Mucosa of rectum (tissue), 2 donors: ENCODE measurements around the gene ANAPC13.

ENCODE experiments used
- H3K27ac ChIP-seq, 2 donors: one replicate each; pipeline ENCODE4 v1.7.0; 2013; ENCODE audit warnings: inconsistent platforms in 2 of 2, low read depth in 2 of 2, low read length in 2 of 2
- H3K27me3 ChIP-seq, 2 donors: one replicate each; pipeline ENCODE4 v1.7.0; 2013; ENCODE audit warnings: low read length in 2 of 2; ENCODE audit not compliant: control insufficient read depth in 2 of 2, insufficient read depth in 2 of 2
- H3K36me3 ChIP-seq, 2 donors: one replicate each; pipeline ENCODE4 v1.7.0; 2013; ENCODE audit warnings: low read length in 2 of 2; ENCODE audit not compliant: control insufficient read depth in 2 of 2, insufficient read depth in 2 of 2
- H3K4me1 ChIP-seq, 2 donors: one replicate each; pipeline ENCODE4 v1.7.0; 2013; ENCODE audit warnings: low read length in 2 of 2, mild to moderate bottlenecking in 1 of 2; ENCODE audit not compliant: control insufficient read depth in 2 of 2, insufficient read depth in 2 of 2
- H3K4me3 ChIP-seq, 2 donors: one replicate each; pipeline ENCODE4 v1.7.0; 2013; ENCODE audit warnings: low read length in 2 of 2
- H3K9ac ChIP-seq, 2 donors: one replicate each; pipeline ENCODE4 v1.7.0; 2013; ENCODE audit warnings: low read length in 2 of 2, low read depth in 1 of 2, mild to moderate bottlenecking in 1 of 2
- H3K9me3 ChIP-seq, 2 donors: one replicate each; pipeline ENCODE4 v1.7.0; 2013; ENCODE audit warnings: low read length in 2 of 2; ENCODE audit not compliant: control insufficient read depth in 2 of 2
- donor health status: healthy.
- donor health status: Normal muscosa, but diverticular disease.

The ANAPC13 gene

DNA sequence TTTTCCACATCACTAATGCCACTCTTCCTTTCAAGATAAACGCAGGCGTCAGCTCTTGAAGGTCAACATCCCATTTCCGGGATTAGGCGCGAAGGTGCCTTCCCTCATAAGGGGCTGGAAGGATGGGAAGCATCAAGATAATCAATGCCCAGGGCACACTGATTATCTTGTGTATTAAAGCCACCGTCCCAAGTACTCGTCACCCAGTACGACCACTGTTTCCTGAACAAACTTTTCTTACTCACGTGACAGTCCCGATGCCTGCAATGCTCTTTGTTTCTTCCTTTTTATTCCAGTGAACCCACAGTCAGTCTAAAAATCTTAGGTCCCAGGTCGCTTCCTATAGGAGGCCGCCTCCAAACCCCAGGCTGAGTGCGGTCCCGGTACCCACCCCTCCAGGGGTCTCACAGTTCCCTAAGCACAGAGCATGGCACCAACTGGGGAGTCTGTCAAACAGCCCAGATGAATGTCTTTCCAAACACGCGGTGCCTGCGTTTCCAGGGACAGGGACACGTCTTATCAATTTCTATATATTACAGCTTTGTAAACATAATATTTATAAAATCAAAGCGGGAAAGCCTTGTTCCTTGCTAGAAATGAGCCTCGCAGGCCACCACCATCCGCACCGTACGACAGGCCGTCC, 589 bp downstream of the ANAPC13 start:
- Histone ChIP-seq H3K4me3 (peak overlapping the region; percentile 88 to 98), H3K36me3 (peaks cover 25 to 28% of the 10 kb centered on the region in 2 donors), H3K4me1 (peaks cover 7 to 17% of the 10 kb centered on the region in 2 donors), H3K27me3 (no peaks in the 10 kb centered on the region), H3K9me3 (no peaks in the 10 kb centered on the region), H3K27ac (peak overlapping the region; percentile 94 to 96), H3K9ac (peak overlapping the region; percentile 89 to 99)

DNA sequence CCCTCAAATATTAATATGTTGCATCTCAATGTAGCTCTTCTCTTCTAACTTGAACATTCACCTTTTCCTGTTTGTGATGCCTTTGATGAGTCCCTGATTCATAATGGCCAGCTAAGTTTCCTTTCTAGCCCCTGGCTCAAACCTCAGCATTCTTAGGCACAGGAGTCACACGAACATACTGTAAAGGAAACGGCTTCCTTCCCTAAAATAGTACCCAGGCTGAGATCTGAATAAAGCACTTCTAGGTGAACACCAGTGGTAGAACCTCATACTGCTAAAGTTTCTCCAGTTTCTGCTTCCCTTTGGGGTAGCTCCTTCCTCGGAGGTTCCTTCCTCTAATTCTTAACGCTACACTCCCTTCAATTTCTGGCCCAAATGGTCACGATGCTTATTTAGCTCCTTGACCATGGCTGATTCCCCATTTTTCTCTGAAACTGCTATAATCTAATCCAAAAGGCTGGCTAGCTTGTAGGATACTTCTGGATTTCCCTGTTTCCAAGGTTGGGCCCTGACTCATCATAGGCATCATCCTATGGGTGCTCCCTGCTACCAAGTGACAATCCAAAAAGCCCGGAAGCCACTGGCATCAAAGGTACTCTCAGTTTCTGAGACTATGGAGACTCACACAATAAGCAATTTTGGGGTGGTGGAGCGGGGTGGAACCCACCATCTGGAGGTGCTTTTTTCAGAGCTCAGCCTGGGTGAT, 2.4 kb downstream of the ANAPC13 start:
- Histone ChIP-seq H3K4me3 (no peak overlapping the region), H3K27me3 (no peaks in the 10 kb centered on the region), H3K27ac (no peak overlapping the region), H3K36me3 (peaks cover 35 to 37% of the 10 kb centered on the region in 2 donors), H3K9ac (no peak overlapping the region), H3K4me1 (peaks cover 7 to 17% of the 10 kb centered on the region in 2 donors), H3K9me3 (no peaks in the 10 kb centered on the region)

DNA sequence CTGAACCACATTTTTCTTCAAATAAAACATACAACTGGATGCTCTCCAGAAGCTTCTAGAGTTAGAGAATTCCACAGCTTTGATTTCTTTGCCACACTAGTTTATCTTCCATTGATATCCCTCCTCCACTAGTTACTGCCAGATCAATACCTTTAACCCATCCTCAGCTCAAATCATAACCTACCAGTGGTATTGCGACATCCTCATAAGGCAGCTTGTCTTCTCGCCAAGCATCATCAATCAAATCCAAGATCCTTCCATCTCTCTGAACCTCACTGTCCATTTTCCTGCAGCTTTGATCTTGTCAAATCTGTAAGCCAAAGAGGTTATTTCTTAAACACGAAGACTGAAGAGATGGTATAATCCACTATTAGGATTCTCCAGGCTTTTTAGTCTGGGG, 3.2 kb downstream of the ANAPC13 start:
- H3K9ac ChIP-seq: no peak overlapping the region
- no peak overlapping the region for H3K4me3 ChIP-seq
- no peak overlapping the region for H3K27ac ChIP-seq
- no peaks in the 10 kb centered on the region for H3K27me3 ChIP-seq
- peaks cover 43 to 44% of the 10 kb centered on the region in 2 donors for H3K36me3 ChIP-seq
- H3K4me1 ChIP-seq: peaks cover 7 to 17% of the 10 kb centered on the region in 2 donors
- no peaks in the 10 kb centered on the region for H3K9me3 ChIP-seq

DNA sequence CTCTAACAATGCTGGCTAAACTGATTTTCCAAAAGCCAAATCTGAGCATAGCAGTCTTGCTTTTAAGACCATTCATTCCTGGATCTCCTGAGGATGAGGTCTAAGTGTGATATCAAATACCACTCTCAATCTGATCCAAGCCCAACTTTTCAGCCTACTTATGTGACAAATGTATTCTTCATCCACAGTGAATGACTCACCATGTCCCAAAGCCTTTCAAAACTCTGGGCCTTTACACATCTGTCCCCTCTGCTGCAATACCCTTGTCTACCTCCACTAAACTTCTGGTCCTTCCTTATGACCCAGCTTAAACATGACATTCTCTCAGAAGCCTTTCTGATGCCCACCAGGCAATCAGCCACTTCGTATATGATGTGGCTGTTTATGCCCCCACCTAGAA, 4.6 kb downstream of the ANAPC13 start:
- H3K27ac ChIP-seq: no peak overlapping the region
- H3K4me3 ChIP-seq: no peak overlapping the region
- no peaks in the 10 kb centered on the region for H3K27me3 ChIP-seq
- H3K9me3 ChIP-seq: no peaks in the 10 kb centered on the region
- H3K9ac ChIP-seq: no peak overlapping the region
- H3K36me3 ChIP-seq: peaks cover 56% of the 10 kb centered on the region in 2 donors
- H3K4me1 ChIP-seq: peaks cover 0 to 8% of the 10 kb centered on the region in 2 donors

GRCh38 chr3:134480546-134480945, 5.2 kb downstream of the ANAPC13 start:
- H3K4me3 ChIP-seq: no peak overlapping the region
- H3K9me3 ChIP-seq: no peaks in the 10 kb centered on the region
- no peak overlapping the region for H3K9ac ChIP-seq
- peaks cover 0 to 8% of the 10 kb centered on the region in 2 donors for H3K4me1 ChIP-seq
- H3K27me3 ChIP-seq: no peaks in the 10 kb centered on the region
- peaks cover 56 to 58% of the 10 kb centered on the region in 2 donors for H3K36me3 ChIP-seq
- H3K27ac ChIP-seq: no peak overlapping the region

DNA sequence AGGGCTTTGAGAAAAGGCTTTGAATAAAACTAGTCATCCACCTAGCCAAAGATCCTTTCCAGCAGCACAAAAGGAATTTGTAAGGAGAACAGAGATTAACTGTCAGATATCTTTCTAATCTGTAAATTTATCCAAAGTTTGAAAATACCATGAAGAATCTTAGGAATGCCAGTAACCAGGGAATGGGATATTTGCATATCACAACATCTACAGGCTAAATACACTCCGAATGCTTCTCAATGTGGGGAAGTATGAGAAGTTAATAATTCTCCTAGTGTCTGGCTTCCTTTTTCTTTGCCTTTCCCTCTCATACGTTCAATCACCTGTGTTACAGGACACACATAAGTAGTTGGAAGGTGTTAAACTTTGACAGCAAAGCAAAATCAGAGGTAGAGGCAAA, 7.8 kb downstream of the ANAPC13 start:
- Histone ChIP-seq H3K27ac (no peak overlapping the region), H3K9ac (no peak overlapping the region)

DNA sequence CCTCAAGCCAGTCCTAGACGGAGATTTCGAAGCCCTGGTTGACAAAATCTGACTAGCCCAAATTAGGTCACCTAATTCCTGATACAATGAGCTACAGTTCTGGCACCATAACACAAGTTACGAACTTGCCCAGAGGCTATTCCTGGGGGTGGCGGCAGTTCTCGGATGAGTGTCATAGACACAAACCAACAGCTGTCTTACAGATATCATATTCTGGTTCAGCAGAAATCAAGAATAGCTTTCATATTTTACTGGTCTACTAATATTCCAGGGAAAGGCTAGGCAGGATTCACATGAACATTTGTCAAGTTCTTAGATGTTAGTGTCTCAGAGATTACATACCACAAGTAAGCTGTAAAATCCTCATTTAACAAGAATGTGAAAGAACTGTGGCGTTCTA, 8.8 kb downstream of the ANAPC13 start:
- Histone ChIP-seq H3K4me1 (no peaks in the 10 kb centered on the region), H3K9me3 (no peaks in the 10 kb centered on the region), H3K27ac (no peak overlapping the region), H3K9ac (no peak overlapping the region), H3K36me3 (peaks cover 46 to 48% of the 10 kb centered on the region in 2 donors), H3K27me3 (no peaks in the 10 kb centered on the region), H3K4me3 (no peak overlapping the region)

More for the DNA sequence above, 7.8 kb downstream of the ANAPC13 start:
- no peaks in the 10 kb centered on the region for H3K4me1 ChIP-seq
- H3K9me3 ChIP-seq: no peaks in the 10 kb centered on the region
- no peak overlapping the region for H3K4me3 ChIP-seq
- peaks cover 55 to 56% of the 10 kb centered on the region in 2 donors for H3K36me3 ChIP-seq
- H3K27me3 ChIP-seq: no peaks in the 10 kb centered on the region

- Histone ChIP-seq H3K4me3 (no peak overlapping the region), H3K4me1 (no peaks in the 10 kb centered on the region), H3K27ac (no peak overlapping the region), H3K9ac (no peak overlapping the region), H3K27me3 (no peaks in the 10 kb centered on the region), H3K36me3 (peaks cover 42% of the 10 kb centered on the region in 2 donors), H3K9me3 (no peaks in the 10 kb centered on the region)
These were observed 9.5 kb downstream of the ANAPC13 start for GRCh38 chr3:134476306-134476705.

DNA sequence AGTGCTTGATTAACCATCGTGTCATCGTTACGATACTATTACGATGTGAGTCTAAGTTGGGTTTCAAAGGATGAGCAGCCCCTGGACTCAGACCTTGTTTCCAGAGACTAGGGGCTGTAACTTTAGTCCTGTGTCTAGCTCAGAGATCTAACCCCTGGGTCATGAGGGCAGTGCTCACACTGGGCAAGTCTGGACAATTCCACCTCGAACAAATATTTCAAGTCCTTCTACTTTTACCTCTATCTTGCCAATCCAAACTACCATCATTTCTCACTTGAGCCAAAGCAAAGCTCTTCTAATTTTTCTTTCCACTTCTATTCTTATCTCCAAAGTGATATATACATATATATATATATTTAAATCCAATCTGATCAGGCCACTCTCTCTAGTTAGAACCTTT, 10.8 kb downstream of the ANAPC13 start:
- Histone ChIP-seq H3K9ac (no peak overlapping the region), H3K9me3 (no peaks in the 10 kb centered on the region), H3K27me3 (no peaks in the 10 kb centered on the region), H3K36me3 (peaks cover 29 to 30% of the 10 kb centered on the region in 2 donors), H3K4me3 (no peak overlapping the region), H3K4me1 (no peaks in the 10 kb centered on the region), H3K27ac (no peak overlapping the region)

GRCh38 chr3:134473868-134474546, 11.8 kb downstream of the ANAPC13 start:
- Histone ChIP-seq H3K27ac (no peak overlapping the region), H3K4me3 (no peak overlapping the region), H3K9ac (no peak overlapping the region), H3K9me3 (no peaks in the 10 kb centered on the region), H3K36me3 (peaks cover 28% of the 10 kb centered on the region in 2 donors), H3K27me3 (no peaks in the 10 kb centered on the region), H3K4me1 (no peaks in the 10 kb centered on the region)
